HG02943 (cell line): ENCODE measurements around the gene MOB1B.
"Not testable (repeated sequence)": the region's sequence is repeated elsewhere in the genome, so short reads cannot be mapped to it uniquely, and the experiment has no call there.

Experiments used
- ATAC-seq: cut with Tn5 transposase; IDR thresholded peaks from one replicate; pipeline ENCODE4 v1.9.1; 2021; ENCODE audit warnings: mild to moderate bottlenecking, low read depth, moderate library complexity; ENCODE audit not compliant: unreplicated experiment

Gene MOB1B

DNA sequence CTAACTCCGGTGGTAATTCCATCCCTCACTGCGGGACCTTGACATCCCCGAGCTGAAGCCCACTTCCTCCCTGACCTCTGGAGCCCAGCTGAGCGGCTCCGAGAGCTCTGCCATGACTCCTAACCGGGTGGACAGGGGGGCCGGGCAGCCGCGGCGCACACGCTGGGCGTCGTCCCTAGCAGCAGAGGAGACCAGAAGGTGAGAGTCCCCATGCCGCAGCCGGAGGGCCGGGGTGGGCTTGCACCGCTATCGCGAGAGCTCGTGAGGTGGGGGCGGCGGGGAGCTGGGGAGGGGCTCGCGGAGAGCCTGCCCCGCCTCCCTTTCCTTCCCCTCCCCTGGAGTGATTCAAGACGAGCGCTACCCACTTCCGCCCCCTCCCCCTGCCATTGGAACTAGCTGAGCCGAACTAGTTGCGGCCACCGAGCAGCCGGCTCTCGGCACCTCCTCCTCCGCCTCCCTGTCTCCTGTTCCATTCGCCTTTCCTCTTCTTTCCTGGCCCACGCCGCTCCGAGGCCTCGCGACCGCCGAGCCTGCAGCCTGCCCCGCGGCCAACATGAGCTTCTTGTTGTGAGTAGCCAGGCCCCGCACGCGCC lies at the start of gene MOB1B:
Gene MOB1B (plus strand): TSS at position 386 of the 593 bp plus-strand sequence. CDS start 168 bp downstream, at position 554.
- peak; percentile 91 for ATAC-seq

DNA sequence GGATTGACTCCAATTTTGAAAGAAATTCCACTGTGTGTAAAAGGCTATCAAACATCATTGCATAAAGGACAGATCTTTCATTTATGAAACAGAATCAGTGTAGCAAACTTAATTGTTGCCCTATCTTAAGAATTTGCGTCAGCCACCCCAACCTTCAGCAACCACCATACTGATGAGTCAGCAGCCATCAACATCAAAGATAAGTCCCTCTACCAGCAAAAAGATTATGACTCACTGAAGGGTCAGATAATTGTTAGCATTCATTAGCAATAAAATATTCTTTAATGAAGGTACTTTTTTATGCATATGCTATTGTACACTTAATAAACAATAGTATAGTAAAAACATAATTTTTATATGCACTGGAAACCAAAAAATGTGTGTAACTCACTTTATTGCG lies 46.7 kb upstream of the MOB1B start:
- no peak for ATAC-seq

DNA sequence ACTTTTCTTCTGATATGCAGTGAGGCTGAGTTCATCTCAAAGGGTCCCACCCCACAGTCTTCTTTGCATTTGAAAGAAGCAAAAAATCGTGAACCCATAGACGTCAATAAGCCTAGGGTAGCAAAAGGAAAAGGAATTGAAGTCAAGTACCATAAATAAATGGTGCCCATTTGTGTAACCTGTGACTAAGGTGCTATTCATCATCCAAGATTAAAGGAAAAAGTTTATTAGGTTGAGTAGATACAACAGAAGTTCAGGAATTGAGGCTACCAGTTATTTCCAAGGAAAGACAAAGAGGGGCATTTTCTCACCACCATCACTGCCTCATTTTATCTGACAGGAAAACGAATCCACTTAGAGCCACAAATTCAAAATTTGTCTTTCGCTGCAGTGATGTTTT lies 43.7 kb upstream of the MOB1B start:
- no peak for ATAC-seq

DNA sequence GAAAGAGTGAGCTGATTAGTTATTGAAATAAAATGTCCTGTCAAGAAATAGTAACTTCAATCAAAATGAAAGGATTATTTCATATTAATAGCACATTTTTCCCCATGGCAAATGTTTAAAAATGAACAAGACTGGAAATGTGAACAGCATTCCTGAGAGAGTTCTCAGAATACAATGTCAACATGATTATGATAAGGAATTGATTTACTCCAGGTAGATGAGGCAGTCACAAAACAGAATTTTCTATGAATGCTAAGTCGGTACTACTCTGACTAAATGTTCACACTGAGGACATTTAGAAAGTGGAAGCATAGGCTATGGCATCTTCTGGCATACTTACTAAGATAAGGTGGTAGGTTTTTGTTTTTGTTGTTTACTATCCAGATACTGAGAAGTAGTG lies 43.1 kb upstream of the MOB1B start:
- ATAC-seq, result no peak

DNA sequence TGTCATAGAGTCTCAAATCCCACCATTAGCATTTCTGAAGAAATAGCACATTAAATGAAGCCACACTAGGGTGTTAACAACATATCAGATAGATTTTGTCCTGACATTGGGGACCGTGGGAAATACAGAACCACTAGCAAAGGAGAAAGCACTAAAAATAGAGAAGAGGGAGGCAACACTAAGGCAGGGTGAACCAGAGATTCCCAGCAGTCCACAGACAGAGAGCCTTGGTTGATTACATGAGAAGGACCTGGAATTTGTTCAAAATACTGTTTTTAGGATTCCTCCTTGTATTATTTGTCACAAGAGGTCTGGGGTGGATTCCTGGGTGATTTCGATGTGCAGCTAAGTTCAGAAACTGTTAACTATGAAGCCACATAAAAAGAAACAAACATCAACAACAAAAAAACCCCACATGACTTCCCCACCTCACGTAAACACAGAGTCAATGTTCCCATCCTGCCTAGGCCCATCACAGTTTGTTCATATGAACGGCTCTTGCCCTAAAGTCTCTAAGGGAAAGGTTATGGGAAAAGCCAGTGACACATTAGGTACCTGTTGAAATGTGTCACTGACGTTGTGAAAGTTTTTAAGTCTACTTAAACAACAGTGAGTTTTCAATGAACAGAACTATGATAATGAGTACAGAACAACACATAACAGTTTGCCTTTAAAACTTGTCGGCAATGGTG lies 38.9 kb upstream of the MOB1B start:
- ATAC-seq, result no peak

DNA sequence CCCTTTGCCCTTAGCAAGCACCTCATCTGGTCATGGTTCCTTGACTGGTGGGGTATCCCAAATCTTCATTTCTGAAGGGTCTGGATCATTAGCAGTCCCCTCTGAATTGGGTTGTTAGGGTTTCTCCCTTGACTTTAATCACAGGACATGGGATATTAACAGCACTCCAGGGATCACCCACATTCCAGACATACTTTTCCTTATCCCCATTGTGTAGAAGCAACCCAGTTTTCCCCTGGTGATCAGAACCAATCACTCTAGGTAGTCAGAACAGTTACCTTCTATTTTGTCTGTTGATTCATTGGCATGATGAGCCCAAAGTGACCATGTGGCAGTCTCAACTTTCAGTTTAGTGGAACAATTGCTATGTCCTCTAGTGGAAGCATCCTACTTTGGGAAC lies 33.4 kb upstream of the MOB1B start:
- ATAC-seq, result no peak

DNA sequence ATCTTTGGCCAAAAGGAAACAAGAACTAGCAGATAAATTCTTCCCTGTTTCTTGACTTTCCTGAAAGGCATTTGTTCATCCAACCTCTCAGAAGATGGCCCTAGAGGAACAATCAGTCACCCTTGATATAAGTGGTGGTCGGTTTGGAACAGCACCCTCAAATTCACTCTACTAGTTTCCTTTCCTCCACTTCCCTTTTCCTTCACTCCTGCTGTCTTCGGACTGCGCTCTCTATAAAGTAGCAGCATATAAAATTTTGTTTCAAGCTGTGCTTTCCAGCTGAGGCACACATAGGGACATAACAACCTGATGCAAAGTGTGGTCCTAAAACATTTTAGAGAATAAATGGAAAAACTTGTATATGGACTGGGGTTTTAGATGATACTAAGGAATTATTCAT lies 29.0 kb upstream of the MOB1B start:
- ATAC-seq, result no peak

DNA sequence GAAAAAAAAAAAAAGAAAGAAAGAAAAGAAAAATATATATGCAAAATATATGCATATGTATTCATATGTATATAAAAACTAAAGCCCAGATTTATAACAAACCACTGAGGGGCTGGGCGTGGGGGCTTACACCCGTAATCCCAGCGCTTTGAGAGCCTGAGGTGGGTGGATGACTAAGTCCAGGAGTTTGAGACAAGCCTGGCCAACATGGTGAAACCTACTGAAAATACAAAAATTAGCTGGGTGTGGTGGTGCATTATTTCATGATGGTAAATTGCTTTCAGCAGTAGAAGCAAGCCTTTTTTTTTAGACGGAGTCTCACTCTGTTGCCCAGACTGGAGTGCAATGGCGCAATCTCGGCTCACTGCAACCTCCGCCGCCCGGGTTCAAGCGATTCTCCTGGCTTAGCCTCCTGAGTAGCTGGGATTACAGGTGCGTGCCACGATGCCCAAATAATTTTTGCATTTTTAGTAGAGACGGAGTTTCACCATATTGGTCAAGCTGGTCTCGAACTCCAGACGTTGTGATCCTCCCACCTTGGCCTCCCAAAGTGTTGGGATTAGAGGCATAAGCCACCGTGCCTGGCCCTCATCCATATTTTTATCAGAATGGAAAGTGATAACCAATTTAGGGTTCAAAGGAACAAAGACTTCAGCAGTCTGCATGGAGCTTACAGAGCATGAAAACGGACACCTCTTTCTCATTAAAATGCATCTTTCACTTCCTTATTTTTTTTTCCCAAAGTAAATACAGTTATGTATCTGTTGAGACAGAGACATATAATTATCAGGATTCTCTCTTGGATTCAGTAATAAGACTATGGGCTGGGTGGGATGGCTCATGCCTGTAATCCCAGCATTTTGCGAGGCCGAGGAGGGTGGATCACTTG lies 27.7 kb upstream of the MOB1B start:
- peak; percentile 52 for ATAC-seq

DNA sequence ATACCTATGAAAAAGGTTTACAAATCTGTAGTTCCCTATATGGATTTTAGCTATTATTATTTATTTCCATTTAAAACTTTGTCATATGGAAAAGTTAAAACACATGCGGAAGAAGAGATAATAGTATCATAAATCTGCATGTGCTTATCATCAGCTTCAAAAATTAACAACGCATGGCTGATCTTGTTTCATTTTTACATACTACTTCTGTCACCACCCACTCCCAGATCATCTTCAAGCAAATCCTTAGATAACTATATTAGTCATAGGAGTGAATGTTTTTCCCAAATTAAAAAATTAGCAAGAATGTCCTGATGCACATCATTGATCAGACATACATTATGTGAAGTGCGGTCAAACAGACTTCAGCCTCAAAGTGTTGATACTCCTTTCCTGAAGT lies 24.6 kb upstream of the MOB1B start:
- no peak for ATAC-seq

DNA sequence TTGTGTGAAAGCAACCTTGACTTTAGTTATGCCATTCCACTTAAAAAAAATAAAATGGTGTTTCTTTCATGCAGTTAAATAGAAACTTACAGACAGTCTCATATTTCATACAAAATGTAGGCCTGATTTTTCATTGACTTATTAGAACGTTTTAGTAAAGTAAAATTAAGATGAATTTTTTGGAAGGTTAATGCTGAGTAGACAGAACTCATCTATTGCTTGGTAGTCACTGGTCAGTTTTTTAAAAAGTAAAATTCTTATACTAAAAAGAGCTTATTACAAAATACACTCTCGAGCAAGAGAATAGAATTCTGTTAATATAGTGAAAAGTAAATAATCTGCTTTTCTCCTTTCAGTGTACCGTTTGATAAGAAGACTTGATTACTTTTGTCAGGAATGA lies 21.4 kb upstream of the MOB1B start:
- ATAC-seq, result no peak

DNA sequence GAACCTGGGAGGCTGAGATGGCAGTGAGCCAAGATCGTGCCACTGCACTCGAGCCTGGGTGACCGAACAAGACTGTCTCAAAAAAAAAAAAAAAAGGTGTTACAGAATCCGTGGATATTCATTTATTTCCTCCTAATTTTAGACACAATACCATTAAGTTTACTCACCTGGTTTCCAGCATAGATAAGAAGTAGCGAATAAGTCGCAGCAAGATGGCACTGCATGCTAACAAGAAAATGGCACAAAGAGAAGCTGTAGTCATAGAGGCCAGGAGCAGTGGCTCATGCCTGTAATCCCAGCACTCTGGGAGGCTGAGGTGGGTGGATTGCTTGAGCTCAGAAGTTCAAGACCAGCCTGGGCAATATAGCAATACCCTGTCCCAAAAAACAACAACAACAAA lies 17.0 kb upstream of the MOB1B start:
- ATAC-seq, result no peak

DNA sequence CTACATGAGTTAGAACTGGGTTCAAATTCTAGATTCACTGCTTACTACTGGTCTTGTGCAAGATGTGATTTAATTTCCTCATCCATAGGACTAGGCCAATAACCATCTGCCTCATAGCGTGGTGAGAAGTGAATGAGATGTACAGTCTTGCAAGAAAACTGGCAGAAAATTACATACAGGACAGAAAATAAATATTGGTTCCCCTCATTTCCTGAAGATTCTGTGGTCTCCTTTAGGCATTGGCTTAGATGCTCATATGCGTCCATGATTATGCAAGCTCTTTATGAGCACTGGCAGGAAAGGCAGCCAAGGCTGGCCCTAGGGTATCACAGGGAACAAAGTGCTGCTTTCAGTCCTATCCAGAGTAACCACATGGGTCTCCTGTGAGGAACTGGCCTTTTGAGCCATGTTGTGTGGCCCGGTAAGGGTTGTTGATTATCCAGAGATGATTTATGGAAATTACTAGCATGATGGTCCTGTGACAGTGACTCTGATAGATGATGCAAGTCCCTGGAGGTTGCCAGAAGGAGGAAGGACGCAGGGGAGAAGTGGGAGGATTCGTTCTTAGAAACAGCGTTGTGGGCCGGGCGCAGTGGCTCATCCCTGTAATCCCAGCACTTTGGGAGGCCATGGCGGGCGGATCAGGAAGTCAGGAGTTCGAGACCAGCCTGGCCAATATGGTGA lies 9.9 kb upstream of the MOB1B start:
- ATAC-seq, result no peak

DNA sequence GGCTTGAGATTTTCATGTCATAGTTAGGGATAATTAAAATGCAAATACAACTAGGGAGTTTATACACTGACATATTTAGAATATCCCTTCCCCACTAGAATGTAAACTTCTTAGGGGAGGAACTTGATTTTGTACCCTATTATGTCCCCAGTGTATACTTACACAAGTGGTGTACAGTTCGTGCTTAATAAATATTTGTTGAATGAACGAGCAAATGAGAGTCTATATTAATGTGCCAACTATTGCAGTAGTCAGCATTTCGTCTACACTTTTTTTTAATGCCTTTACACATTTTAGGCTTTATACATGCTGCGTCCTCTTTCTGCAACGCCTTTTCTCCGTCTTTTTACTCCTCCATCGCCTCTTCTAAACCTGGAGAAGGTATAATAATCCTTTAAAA lies 8.4 kb upstream of the MOB1B start:
- ATAC-seq, result no peak

DNA sequence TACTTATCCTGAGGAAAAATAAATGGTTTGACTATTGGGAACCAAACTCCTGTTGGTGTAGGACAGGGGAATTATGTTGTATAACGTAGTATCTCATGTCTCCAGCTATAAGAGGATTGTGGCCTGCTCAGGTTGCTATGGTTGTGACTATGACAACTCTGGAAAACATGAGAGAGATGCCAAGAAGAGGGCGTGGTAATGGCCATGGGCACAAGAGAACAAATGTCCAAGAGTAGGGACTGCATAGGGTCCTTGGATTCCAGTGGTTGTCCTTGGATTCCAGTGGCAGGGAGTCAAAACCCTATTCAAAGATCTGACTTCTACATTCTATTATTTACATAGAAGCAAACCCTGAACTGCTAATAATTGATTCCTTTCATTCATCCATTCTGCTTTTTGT lies 6.8 kb upstream of the MOB1B start:
- no peak for ATAC-seq

DNA sequence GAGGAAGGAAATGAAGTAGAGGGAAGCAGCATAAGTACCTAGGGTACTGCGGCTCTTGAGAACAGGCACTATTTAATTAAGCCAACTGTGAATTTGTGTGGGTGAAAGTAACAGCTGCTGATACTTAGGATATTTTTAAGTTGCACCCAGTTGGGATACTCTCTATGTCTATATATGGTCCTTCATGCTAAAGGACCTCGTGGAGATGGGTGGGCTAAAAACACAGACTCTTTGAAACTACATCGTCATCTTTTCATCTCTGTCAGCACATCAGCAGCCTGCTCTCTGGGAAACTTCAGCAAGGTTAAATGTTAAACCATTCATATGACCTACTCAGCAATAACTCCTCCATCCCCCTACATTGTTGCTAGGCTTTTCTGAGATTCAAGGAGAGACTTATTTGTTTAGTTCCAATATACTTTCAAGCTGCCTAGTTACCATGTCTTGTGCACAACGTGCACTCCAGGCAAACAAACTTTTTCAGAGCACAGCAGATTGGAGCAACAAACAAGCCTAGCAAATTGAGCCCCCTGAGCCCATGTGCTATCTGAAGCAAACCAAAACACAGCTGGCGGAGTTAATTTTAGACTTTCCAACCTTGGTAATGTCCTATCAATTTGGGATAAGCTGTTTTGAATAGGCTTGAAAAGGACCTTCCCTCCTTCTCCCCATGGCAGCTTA lies 6.2 kb upstream of the MOB1B start:
- ATAC-seq, result peak; percentile 68

DNA sequence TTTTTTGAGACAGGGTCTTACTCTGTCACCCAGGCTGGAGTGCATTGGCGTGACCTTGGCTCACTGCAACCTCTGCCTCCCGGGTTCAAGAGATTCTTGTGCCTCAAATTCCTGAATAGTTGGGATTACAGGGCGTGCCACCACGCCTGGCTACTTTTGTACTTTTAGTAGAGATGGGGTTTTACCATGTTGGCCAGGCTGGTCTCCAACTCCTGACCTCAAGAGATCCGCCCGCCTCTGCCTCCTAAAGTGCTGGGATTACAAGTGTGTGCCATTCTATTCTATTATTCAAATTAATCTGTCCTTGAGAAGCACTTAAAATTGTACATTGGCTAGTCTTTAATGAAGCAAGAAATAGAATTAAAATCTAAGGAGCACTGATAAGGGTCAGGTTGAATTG lies 3.6 kb upstream of the MOB1B start:
- ATAC-seq, result not testable (repeated sequence)

DNA sequence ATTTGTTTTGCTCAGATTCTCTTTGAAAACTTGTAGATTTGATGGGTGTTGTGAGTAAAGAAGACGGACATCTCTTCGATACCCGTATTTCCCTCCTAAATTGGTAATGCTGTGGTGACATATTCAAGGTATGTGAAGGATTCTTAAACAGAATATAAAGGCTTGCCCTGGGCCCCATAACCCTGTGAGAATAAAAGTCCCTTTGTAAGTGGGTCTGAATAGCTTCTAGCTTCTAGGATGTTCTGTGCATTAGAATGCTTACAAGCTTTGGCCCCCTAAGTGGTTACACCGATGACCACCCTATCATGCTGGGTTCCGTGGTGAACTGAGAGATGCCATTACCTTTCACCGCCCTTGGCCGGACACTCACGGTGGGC lies 574 bp upstream of the MOB1B start:
- ATAC-seq, result no peak

DNA sequence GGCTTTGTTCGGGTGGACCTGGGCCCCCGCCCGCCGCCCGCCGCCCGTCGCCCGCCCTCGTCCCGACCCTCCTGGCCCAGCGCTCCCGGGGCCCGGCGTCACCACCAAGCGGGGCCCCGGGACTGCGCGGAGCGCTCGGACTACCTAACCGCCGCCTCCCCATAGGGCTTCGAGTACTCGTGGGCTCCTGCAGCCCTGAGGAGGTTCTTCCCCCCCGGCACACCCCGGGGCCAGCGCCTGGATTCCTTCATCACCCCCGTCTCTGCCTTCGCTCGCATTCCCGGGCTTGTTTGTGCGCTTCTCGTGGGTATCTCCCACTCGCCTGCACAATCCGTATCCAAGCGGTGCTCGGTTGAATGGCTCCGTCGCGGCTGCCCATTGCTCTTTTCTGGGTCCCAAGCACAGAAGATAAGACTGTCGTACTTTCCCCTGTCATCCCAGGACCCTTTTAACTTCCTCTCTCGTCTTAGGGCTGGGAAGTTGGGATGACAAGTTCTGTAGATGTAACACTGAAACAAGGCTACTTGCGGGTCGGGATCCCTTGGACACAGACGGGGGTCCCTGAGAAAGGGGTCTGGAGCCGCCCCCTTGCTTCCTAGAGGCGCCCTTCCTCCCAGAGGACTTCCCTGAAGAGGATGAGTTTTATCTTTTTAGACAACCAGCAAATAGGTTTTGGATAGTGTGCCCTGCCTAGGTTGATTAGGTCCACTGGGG lies 565 bp downstream of the MOB1B start:
- peak; percentile 44 for ATAC-seq

DNA sequence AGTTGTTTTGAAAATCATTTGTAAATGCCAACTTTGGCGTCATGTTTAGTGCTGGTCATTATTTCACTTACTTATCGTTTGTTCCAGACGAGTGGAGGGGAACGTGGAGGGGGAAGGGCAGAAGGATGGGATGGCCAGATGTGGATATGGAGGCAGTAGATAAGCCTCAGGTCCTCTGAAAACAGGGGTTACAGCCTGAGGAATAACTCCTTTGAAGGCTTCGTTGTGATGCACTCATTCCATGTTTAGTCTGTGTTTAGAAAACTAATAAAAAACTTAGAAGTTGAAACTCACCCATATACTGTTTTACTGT lies 1.1 kb downstream of the MOB1B start:
- ATAC-seq, result no peak

DNA sequence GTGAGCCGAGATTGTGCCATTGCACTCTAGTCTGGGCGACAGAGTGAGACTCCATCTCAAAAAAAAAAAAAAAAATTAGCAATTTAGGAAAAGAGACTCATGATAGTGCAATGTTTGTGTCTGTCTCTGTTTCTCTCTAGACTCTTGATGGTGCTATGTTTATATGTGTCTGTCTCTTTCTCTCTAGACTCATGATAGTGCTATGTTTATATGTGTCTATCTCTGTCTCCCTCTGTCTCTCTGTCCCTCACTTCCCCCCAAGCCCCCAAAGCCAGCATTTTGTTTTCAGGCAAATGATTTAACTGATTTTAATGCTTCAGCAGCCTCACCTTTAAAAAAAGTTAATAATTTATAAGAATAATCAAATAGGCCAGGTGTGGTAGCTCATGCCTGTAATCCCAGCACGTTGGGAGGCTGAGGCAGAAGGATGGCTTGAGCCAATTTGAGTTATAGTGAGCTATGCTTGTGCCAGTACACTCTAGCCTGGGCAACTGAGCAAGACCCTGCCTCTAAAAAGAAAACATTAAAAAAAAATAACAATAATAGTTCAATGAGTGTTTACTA lies 6.9 kb downstream of the MOB1B start:
- ATAC-seq, result peak; percentile 52
